Osteoblast (primary cell): ENCODE measurements around the gene TMIE. TPM values are rescaled to one million over a fixed set of nuclear protein-coding genes. Genes with fewer than 3 reads are reported as not detected.
"Not testable (repeated sequence)": the region's sequence is repeated elsewhere in the genome, so short reads cannot be mapped to it uniquely, and the experiment has no call there.

Experiments
- DNase-seq: peaks from one replicate; pipeline ENCODE4 v3.0.0; 2011; ENCODE audit warnings: low spot score, mixed read lengths; ENCODE audit not compliant: insufficient read length; ENCODE audit errors: missing footprints
- H2AFZ ChIP-seq: 2 replicates; pipeline ENCODE4 v1.6.0; 2011; ENCODE audit warnings: mild to moderate bottlenecking, low read length
- H3K27ac ChIP-seq: 2 replicates; pipeline ENCODE4 v1.5.1; 2011; ENCODE audit warnings: mild to moderate bottlenecking, low read depth, low read length, moderate library complexity
- H3K27me3 ChIP-seq: 2 replicates; pipeline ENCODE4 v1.6.0; 2012; ENCODE audit warnings: mild to moderate bottlenecking, control low read depth, inconsistent platforms, low read length, moderate library complexity; ENCODE audit not compliant: insufficient read depth
- H3K36me3 ChIP-seq: 2 replicates; pipeline ENCODE4 v1.5.1; 2011; ENCODE audit warnings: mild to moderate bottlenecking, low read length, control low read depth, moderate library complexity; ENCODE audit not compliant: insufficient read depth
- H3K4me1 ChIP-seq: 2 replicates; pipeline ENCODE4 v1.5.1; 2011; ENCODE audit warnings: mild to moderate bottlenecking, low read length, control low read depth, moderate library complexity; ENCODE audit not compliant: insufficient read depth
- H3K4me2 ChIP-seq: 2 replicates; pipeline ENCODE4 v1.6.0; 2011; ENCODE audit warnings: mild to moderate bottlenecking, low read length; ENCODE audit not compliant: insufficient read depth
- H3K4me3 ChIP-seq: fragments of 200-600 bp; sonication (generic); 3 replicates; pipeline ENCODE4 v1.5.1; 2012; ENCODE audit warnings: mild to moderate bottlenecking, low read length, inconsistent platforms; ENCODE audit not compliant: insufficient read depth
- H3K79me2 ChIP-seq: 2 replicates; pipeline ENCODE4 v1.6.0; 2012; ENCODE audit warnings: mild to moderate bottlenecking, low read length, control low read depth, inconsistent platforms; ENCODE audit not compliant: insufficient read depth
- H3K9me3 ChIP-seq: 2 replicates; pipeline ENCODE4 v1.5.1; 2011; ENCODE audit warnings: low read depth, low read length, control low read depth
- H4K20me1 ChIP-seq: 2 replicates; pipeline ENCODE4 v1.6.0; 2012; ENCODE audit warnings: mild to moderate bottlenecking, low read length, control low read depth; ENCODE audit not compliant: insufficient read depth
- total RNA-seq: library from RNA; depleted of rRNA; stranded (reverse); fragments of >200 nt; gene quantifications from 2 replicates; pipeline ENCODE4 v1.2.3, GENCODE V29; 2012
- TF ChIP-seq, protein P1 (sequence below): IDR thresholded peaks from 2 replicates; pipeline ENCODE4 v1.5.1; 2011; ENCODE audit warnings: mild to moderate bottlenecking, low read depth, low read length, moderate library complexity; ENCODE audit errors: extremely low read depth

Gene TMIE
- total RNA-seq, 1 donor: under 0.01 TPM

DNA sequence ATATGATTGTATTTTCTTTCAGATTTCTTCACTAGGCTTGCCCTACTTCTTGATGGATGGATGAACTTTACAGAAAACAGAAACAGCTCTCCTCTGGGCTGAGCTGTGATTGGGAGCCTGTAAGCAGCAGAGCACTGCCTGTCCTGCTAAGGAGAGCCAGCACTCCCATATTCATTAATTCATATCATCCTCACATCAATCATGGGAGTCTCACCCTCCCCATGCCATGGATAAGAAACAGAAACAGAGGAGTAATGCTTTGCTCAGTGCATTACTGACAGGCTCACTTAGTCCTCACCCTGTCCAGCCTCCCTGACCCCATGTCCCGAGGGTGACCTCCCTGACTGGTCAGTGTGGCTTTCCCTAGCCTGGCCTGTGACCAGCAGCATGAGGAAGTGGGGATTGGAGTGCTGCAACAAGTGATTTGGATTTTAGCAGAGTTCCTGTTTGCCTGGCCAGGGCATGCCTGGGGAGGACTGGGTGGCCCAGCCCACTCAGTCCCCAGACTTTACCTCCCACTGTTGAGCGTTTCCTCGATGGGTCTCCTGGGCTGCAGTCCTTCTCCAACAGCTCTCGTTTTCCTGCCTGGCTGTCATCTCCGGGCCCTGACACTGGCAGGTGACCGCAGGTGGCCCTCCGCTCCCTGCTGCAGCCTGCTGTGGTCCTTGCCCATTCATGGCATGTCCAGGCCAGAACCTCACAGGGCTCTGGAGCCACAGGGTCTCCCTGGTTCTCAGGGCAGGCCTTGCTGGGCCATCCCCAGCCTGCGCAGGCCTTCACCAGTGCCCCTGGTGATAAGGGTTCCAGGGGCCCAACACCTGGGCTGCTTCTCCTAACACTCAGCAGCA is 1.3 kb upstream of the TMIE start:
- no peak for DNase-seq
- Histone ChIP-seq H2AFZ (no peak overlapping the region), H3K4me3 (no peak overlapping the region), H3K36me3 (no peaks in the 10 kb centered on the region), H3K27me3 (peaks cover 21% of the 10 kb centered on the region), H3K27ac (no peak overlapping the region), H3K79me2 (no peaks in the 10 kb centered on the region), H4K20me1 (no peaks in the 10 kb centered on the region), H3K4me1 (no peaks in the 10 kb centered on the region), H3K9me3 (no peaks in the 10 kb centered on the region), H3K4me2 (no peak overlapping the region)
- TF ChIP-seq, protein P1, sequence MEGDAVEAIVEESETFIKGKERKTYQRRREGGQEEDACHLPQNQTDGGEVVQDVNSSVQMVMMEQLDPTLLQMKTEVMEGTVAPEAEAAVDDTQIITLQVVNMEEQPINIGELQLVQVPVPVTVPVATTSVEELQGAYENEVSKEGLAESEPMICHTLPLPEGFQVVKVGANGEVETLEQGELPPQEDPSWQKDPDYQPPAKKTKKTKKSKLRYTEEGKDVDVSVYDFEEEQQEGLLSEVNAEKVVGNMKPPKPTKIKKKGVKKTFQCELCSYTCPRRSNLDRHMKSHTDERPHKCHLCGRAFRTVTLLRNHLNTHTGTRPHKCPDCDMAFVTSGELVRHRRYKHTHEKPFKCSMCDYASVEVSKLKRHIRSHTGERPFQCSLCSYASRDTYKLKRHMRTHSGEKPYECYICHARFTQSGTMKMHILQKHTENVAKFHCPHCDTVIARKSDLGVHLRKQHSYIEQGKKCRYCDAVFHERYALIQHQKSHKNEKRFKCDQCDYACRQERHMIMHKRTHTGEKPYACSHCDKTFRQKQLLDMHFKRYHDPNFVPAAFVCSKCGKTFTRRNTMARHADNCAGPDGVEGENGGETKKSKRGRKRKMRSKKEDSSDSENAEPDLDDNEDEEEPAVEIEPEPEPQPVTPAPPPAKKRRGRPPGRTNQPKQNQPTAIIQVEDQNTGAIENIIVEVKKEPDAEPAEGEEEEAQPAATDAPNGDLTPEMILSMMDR: no peak

DNA sequence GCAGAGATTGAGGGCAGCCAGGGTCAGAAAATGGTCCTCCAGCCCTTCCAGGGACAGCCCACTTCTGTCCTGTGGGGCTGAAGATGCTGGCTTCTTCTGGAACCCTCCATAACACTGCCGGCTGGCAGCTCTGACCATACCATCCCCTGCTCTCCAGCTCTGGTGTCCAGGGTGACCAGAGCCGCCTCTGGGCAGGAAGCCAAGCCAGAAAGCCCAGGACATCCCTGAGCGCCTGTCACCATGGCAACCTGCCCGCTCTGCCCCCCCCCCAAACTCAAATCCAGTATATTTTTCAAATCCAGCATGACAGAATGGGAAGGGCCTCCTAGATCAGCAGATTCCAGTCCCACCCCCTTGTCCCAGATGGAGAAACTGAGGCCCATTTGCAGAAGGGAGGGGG is 420 bp upstream of the TMIE start:
- Histone ChIP-seq H3K4me2 (no peak overlapping the region), H3K4me3 (no peak overlapping the region)
- DNase-seq: no peak

DNA sequence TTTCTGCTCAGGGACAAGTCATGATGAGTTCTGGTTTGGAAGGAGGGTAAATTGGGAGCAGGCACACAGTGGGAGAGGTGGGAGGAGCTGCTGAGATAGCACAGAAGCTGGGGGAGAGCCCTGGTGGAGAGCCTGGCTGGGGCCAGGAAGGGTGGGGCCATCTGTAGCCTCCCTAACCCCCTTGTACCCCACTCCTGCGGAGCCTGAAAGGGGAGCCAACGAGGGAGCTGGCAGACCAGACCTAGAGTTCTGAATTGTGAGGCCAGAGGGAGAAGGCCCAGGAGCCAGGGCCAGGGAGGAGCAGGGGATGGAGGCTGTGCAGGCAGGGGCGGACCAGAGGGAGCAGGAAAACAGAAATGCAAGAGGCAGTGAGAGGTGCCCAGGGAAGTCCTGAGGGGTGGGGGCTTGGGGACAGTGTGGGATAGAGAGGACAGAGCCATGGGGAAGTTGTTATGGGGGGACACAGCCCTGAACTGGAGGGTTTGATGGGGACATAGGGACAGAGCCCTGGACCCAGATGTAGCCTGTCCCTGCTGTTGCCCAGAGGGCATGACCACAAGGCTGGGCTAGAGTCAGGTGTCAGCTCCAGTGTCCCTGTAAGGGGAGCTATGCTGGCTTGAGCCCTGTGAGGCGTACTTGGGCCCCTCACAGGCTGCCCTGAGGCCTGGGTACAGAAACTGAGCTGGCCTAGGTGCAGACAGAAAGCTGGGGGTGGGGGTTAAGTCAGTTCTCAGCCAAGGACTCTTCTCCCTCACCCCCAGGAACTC is 1.2 kb downstream of the TMIE start:
- H3K27me3 ChIP-seq: peaks cover 21% of the 10 kb centered on the region
- no peaks in the 10 kb centered on the region for H3K79me2 ChIP-seq
- no peaks in the 10 kb centered on the region for H3K9me3 ChIP-seq
- no peaks in the 10 kb centered on the region for H4K20me1 ChIP-seq
- H3K36me3 ChIP-seq: no peaks in the 10 kb centered on the region
- peak; percentile 45 for DNase-seq
- no peak overlapping the region for H3K27ac ChIP-seq
- TF ChIP-seq, protein P1: no peak
- H2AFZ ChIP-seq: no peak overlapping the region
- no peaks in the 10 kb centered on the region for H3K4me1 ChIP-seq
- H3K4me3 ChIP-seq: no peak overlapping the region
- no peak overlapping the region for H3K4me2 ChIP-seq

More for the DNA sequence above, 420 bp upstream of the TMIE start:
- Histone ChIP-seq H3K9me3 (no peaks in the 10 kb centered on the region), H2AFZ (no peak overlapping the region), H4K20me1 (no peaks in the 10 kb centered on the region), H3K4me1 (no peaks in the 10 kb centered on the region), H3K79me2 (no peaks in the 10 kb centered on the region), H3K27ac (no peak overlapping the region), H3K36me3 (no peaks in the 10 kb centered on the region), H3K27me3 (peaks cover 21% of the 10 kb centered on the region)
- TF ChIP-seq, protein P1: no peak

DNA sequence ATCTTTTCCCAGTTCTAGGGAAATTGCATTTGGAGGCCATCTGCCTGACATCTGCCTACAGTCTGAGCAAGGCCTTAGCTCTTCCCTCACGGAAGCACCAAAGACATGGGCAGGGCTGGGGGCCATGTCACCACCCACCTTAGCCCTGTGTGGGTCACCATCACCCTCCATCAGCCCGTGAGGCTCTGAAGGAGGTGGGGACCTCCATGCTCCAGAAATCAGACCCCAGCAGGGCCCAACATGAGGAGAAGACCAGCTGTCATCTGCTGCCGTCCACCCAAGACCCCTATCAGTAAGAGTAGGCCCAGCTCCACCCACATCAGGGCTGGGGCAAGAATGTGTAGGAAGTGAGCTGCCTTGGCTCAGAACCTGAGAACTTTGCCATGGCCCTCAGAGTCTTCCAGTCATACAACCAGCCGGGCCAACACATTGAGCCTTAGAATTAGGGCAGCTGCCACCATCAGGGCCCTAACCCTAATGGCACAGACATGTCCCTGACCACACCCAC is 1.9 kb downstream of the TMIE start:
- H3K36me3 ChIP-seq: no peaks in the 10 kb centered on the region

DNA sequence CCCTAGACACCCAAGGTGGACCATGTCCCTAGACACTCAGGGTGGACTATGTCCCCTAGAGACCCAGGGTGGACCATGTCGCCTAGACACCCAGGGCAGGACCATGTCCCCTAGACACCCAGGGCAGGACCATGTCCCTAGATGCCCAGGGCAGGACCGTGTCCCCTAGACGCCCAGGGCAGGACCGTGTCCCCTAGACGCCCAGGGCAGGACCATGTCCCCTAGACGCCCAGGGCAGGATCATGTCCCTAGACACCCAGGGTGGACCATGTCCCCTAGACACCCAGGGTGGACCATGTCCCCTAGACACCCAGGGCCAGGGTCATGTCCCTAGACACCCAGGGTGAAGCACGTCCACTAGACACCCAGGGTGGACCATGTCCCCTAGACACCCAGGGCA is 3.2 kb downstream of the TMIE start:
- not testable (repeated sequence) for H3K4me3 ChIP-seq, H2AFZ ChIP-seq, H3K4me1 ChIP-seq, H3K9me3 ChIP-seq, H4K20me1 ChIP-seq, H3K79me2 ChIP-seq, H3K36me3 ChIP-seq, H3K4me2 ChIP-seq, H3K27ac ChIP-seq
- DNase-seq: peak; percentile 14
- H3K27me3 ChIP-seq: peaks cover 21% of the 10 kb centered on the region

More for the DNA sequence above, 1.9 kb downstream of the TMIE start:
- Histone ChIP-seq H3K4me3 (no peak overlapping the region), H3K9me3 (no peaks in the 10 kb centered on the region), H3K27ac (no peak overlapping the region), H3K79me2 (no peaks in the 10 kb centered on the region), H3K27me3 (peaks cover 21% of the 10 kb centered on the region), H2AFZ (no peak overlapping the region), H4K20me1 (no peaks in the 10 kb centered on the region), H3K4me1 (no peaks in the 10 kb centered on the region), H3K4me2 (no peak overlapping the region)
- peak; percentile 80 for DNase-seq
- TF ChIP-seq, protein P1: no peak
